SU-DHL-6 (cell line): Measurements from ENCODE around the gene MZT2B.
"Not testable (repeated sequence)": the region's sequence is repeated elsewhere in the genome, so short reads cannot be mapped to it uniquely, and the experiment has no call there.

ENCODE experiments used
- H2AFZ ChIP-seq: fragments of 200-600 bp; sonication (generic); 2 replicates; pipeline ENCODE4 v1.6.1; 2014; ENCODE audit warnings: low read depth, mild to moderate bottlenecking, moderate library complexity, mixed read lengths, antibody characterized with exemption, low read length; ENCODE audit not compliant: severe bottlenecking
- H3F3A ChIP-seq: fragments of 200-600 bp; shearing (Covaris generic); 2 replicates; pipeline ENCODE4 v1.6.0; 2016; ENCODE audit warnings: antibody characterized with exemption, mild to moderate bottlenecking; ENCODE audit not compliant: insufficient read depth
- H3K27ac ChIP-seq: fragments of 200-600 bp; sonication (generic); 2 replicates; pipeline ENCODE4 v1.5.1; 2016; ENCODE audit warnings: low read depth, mild to moderate bottlenecking, low read length, moderate library complexity, mixed read lengths
- H3K27me3 ChIP-seq: fragments of 200-600 bp; sonication (generic), shearing (Covaris generic); 2 replicates; pipeline ENCODE4 v1.6.0; 2014; ENCODE audit warnings: mild to moderate bottlenecking, low read length
- H3K36me3 ChIP-seq: fragments of 200-600 bp; sonication (generic); 2 replicates; pipeline ENCODE4 v1.6.1; 2014; ENCODE audit warnings: mild to moderate bottlenecking, low read length, mixed read lengths
- H3K4me2 ChIP-seq: fragments of 300-600, 200-600 bp; shearing (Covaris generic), sonication (generic); 2 replicates; pipeline ENCODE4 v1.6.0; 2014; ENCODE audit warnings: low read length, low read depth, mild to moderate bottlenecking; ENCODE audit not compliant: poor library complexity, severe bottlenecking
- H3K4me3 ChIP-seq: fragments of 200-600 bp; sonication (generic); 2 replicates; pipeline ENCODE4 v1.5.1; 2014; ENCODE audit warnings: antibody characterized with exemption, low read length, mild to moderate bottlenecking, mixed read lengths; ENCODE audit not compliant: insufficient read depth, poor library complexity, severe bottlenecking
- H3K79me2 ChIP-seq: fragments of 200-600 bp; sonication (generic); 2 replicates; pipeline ENCODE4 v1.6.1; 2014; ENCODE audit warnings: mild to moderate bottlenecking, low read length, moderate library complexity; ENCODE audit not compliant: insufficient read depth
- H3K9ac ChIP-seq: fragments of 200-600 bp; sonication (generic); 2 replicates; pipeline ENCODE4 v1.7.0; 2014; ENCODE audit warnings: mild to moderate bottlenecking, low read length
- H3K9me2 ChIP-seq: fragments of 200-600 bp; sonication (generic); replicated peaks from 2 replicates; pipeline ENCODE4 v1.6.1; 2014; ENCODE audit warnings: low read length; ENCODE audit not compliant: insufficient read depth
- H3K9me3 ChIP-seq: fragments of 200-600 bp; sonication (generic); 2 replicates; pipeline ENCODE4 v1.6.1; 2014; ENCODE audit warnings: low read length, mixed read lengths; ENCODE audit not compliant: insufficient read depth
- H4K20me1 ChIP-seq: fragments of 200-600 bp; sonication (generic); 2 replicates; pipeline ENCODE4 v1.6.1; 2014; ENCODE audit warnings: low read depth, mild to moderate bottlenecking, antibody characterized with exemption, low read length, moderate library complexity, mixed read lengths
- EZH2phosphoT487 ChIP-seq: fragments of 200-600 bp; sonication (generic), shearing (Covaris generic); conservative IDR thresholded peaks from 2 replicates; pipeline ENCODE4 v1.6.1; 2018; ENCODE audit warnings: mild to moderate bottlenecking, antibody characterized with exemption, low read length, moderate library complexity, mixed read lengths
- TF ChIP-seq, protein P1 (sequence below): fragments of 200-600 bp; sonication (generic); IDR thresholded peaks from one replicate; pipeline ENCODE4 v1.5.1; 2017; ENCODE audit warnings: antibody characterized with exemption, mild to moderate bottlenecking, low read length, moderate library complexity; ENCODE audit not compliant: insufficient read depth, poor library complexity, severe bottlenecking

Gene MZT2B

DNA sequence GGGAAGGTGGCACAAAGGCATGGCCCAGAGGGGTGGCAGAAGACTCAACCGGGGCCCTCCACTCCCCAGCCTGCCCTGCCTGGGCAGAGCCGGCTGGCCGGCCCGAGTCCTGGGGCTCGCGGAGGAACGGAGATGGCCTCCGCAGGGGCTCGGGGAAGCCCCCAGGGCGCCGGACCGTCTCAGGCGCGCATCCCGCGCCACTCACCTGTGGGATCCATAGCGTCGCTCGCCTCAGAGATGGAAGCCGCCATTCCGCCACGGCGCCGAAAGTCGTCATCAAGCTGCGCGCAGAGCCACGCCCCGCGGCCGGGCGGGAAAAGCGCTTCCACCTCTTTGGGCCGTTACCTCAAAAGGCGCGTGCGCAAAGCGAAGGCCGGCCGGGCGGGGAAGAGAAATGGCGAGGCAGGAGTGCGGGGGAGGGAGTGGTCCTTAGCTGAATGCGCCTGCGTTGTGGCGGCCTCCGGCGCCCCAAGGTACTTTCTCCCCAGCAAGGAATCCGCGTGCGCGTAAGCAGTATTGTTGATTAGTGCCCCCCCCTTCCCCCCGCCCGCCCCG lies 660 bp upstream of the MZT2B start, which contains the start of gene SMPD4:
SMPD4 (minus strand) TSS at position 278 of the 555 bp plus-strand sequence. CDS start 5,010 bp downstream, outside the sequence.
- peaks cover 70% of the 10 kb centered on the region for H3K79me2 ChIP-seq
- H3K9me3 ChIP-seq = no peaks in the 10 kb centered on the region
- H3K9me2 ChIP-seq = no peaks in the 10 kb centered on the region
- H3F3A ChIP-seq = no peaks in the 10 kb centered on the region
- peak within 1 kb of the TSS; percentile 85 for H3K9ac ChIP-seq
- peak within 1 kb of the TSS; percentile 57 for H3K4me2 ChIP-seq
- H4K20me1 ChIP-seq = no peaks in the 10 kb centered on the region
- peak within 1 kb of the TSS; percentile 82 for H3K27ac ChIP-seq
- TF ChIP-seq EZH2phosphoT487 = no peak
- TF ChIP-seq, protein P1, sequence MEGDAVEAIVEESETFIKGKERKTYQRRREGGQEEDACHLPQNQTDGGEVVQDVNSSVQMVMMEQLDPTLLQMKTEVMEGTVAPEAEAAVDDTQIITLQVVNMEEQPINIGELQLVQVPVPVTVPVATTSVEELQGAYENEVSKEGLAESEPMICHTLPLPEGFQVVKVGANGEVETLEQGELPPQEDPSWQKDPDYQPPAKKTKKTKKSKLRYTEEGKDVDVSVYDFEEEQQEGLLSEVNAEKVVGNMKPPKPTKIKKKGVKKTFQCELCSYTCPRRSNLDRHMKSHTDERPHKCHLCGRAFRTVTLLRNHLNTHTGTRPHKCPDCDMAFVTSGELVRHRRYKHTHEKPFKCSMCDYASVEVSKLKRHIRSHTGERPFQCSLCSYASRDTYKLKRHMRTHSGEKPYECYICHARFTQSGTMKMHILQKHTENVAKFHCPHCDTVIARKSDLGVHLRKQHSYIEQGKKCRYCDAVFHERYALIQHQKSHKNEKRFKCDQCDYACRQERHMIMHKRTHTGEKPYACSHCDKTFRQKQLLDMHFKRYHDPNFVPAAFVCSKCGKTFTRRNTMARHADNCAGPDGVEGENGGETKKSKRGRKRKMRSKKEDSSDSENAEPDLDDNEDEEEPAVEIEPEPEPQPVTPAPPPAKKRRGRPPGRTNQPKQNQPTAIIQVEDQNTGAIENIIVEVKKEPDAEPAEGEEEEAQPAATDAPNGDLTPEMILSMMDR = no peak
- H3K36me3 ChIP-seq = no peaks in the 10 kb centered on the region
- H3K4me3 ChIP-seq = peak within 1 kb of the TSS; percentile 75
- H2AFZ ChIP-seq = peak within 1 kb of the TSS; percentile 74
- H3K27me3 ChIP-seq = no peaks in the 10 kb centered on the region

DNA sequence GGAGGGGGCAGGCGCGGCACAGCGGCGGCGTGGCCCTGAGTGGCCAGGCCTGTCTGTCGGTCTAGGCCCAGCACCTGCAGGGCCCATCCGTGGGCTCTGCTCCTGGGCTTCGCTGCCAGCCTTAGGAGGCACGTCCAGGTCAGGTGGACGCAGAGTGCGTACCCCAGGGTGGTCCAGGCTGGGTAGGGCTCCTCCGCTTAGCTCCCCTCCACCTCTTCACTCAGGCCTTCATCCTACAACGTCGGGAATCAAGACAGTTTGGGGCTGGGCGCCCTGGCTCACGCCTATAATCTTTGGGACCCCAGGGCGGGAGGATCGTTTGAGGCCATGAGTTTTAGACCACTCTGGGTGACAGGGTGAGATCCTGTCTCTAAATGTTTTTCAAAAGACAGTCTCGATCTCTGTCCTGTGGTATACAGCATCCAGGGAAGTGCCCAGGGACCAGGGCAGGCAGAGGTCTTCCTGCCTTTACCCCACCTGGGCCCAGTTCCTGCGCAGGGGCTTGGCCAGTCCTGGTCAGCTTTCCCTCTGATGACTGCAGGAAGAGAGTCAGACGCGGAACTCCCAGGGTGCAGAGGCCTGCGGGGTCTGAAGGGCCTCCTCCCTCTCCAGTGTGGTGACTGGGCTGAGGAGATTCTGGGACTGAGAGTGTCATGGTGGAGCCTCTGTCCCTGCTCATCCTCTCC lies 907 bp downstream of the MZT2B start:
- Histone ChIP-seq H3K79me2 (peaks cover 55% of the 10 kb centered on the region), H3K4me2 (peak overlapping the region; percentile 82), H3K9ac (peak overlapping the region; percentile 85), H3K27ac (peak overlapping the region; percentile 56), H3K4me3 (peak overlapping the region; percentile 77)
- H3K9me2 ChIP-seq, H3K9me3 ChIP-seq, H3F3A ChIP-seq, H4K20me1 ChIP-seq, H3K36me3 ChIP-seq, H3K27me3 ChIP-seq, H2AFZ ChIP-seq: not testable (repeated sequence)

DNA sequence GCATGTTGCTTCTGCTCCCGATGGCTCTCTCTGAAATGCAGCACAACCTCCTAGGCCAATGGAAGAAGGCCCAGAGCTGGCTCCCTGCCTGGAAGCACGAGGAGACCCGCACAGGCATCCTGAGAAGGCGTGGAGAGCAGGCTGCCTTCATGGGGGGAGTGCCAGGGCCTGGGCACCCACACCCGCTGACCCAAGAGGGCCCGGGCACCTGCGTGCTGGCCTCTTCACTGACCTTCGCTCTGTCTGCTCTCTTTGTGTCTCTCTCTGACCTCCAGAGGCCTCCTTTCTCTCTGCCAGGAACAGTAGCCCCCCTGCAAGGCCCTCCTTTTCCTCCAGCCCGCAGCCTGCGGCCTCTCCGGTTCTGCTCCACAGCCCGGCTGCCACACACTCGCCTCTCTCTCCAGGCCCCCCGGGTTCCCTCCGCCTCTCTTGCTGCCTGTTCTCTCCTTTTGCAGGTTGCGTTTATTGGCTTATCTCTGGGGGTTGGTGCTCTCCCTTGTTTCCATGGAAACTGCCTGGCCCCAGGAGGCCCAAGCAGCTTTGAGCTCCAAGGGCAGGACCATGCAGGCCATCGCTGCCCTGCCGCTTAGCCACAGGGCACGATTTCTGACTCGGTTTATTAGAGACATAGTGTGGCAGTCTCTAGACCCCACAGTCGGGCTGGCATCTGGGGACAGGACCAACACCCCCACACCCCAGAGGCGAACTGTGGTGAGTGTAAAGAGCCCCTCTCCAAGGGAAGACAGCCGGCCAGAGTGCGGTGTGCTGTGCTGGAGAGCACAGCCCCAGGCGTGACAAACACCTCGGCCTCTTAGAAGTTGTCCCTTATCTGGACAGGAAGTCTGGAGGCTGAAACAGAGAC lies 1.7 kb downstream of the MZT2B start:
- TF ChIP-seq, protein P1 = no peak
- no peak for TF ChIP-seq EZH2phosphoT487
- H3K4me3 ChIP-seq = peak overlapping the region; percentile 77
- H3K79me2 ChIP-seq = peaks cover 47% of the 10 kb centered on the region
- H3K9me2 ChIP-seq = no peaks in the 10 kb centered on the region
- no peaks in the 10 kb centered on the region for H3K9me3 ChIP-seq
- no peaks in the 10 kb centered on the region for H3F3A ChIP-seq
- H2AFZ ChIP-seq = no peak overlapping the region
- H3K27me3 ChIP-seq = no peaks in the 10 kb centered on the region
- H3K9ac ChIP-seq = peak overlapping the region; percentile 85
- H3K27ac ChIP-seq = no peak overlapping the region
- H3K4me2 ChIP-seq = peak overlapping the region; percentile 82
- no peaks in the 10 kb centered on the region for H3K36me3 ChIP-seq
- H4K20me1 ChIP-seq = no peaks in the 10 kb centered on the region
